ENCODE measurements around the gene ITSN1.

GRCh38 chr21:33890187-33890586, 247.9 kb downstream of the ITSN1 start:
- no peak for TF ChIP-seq ZNF8 (CRISPR knock-in tag; IDR thresholded peaks at IDR 0.05)
- TF ChIP-seq PATZ1 (CRISPR knock-in tag; IDR thresholded peaks at IDR 0.05; ENCODE audit: borderline replicate concordance) = no peak
- TF ChIP-seq, protein P1, sequence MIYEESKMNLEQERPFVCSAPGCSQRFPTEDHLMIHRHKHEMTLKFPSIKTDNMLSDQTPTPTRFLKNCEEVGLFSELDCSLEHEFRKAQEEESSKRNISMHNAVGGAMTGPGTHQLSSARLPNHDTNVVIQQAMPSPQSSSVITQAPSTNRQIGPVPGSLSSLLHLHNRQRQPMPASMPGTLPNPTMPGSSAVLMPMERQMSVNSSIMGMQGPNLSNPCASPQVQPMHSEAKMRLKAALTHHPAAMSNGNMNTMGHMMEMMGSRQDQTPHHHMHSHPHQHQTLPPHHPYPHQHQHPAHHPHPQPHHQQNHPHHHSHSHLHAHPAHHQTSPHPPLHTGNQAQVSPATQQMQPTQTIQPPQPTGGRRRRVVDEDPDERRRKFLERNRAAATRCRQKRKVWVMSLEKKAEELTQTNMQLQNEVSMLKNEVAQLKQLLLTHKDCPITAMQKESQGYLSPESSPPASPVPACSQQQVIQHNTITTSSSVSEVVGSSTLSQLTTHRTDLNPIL (CRISPR knock-in tag; IDR thresholded peaks at IDR 0.05; ENCODE audit: low read depth) = no peak
- TF ChIP-seq TCF4 (CRISPR knock-in tag; IDR thresholded peaks at IDR 0.05; ENCODE audit: borderline replicate concordance) = no peak
- TF ChIP-seq, protein P2, sequence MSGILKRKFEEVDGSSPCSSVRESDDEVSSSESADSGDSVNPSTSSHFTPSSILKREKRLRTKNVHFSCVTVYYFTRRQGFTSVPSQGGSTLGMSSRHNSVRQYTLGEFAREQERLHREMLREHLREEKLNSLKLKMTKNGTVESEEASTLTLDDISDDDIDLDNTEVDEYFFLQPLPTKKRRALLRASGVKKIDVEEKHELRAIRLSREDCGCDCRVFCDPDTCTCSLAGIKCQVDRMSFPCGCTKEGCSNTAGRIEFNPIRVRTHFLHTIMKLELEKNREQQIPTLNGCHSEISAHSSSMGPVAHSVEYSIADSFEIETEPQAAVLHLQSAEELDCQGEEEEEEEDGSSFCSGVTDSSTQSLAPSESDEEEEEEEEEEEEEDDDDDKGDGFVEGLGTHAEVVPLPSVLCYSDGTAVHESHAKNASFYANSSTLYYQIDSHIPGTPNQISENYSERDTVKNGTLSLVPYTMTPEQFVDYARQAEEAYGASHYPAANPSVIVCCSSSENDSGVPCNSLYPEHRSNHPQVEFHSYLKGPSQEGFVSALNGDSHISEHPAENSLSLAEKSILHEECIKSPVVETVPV (CRISPR knock-in tag; IDR thresholded peaks at IDR 0.05) = no peak
- TF ChIP-seq ZFP3 (CRISPR knock-in tag; IDR thresholded peaks at IDR 0.05) = no peak
- no peak for TF ChIP-seq PPARA (CRISPR knock-in tag; IDR thresholded peaks at IDR 0.05; ENCODE audit: borderline replicate concordance)
